GM12878 (cell line): ENCODE measurements around the gene SPATA20. TPM values are rescaled to one million over a fixed set of nuclear protein-coding genes. Genes with fewer than 3 reads are reported as not detected.

Experiments
- ATAC-seq: fragments of 200-7000 bp; cut with Tn5 transposase; 3 replicates; pipeline ENCODE4 v1.9.1; 2020; ENCODE audit warnings: mild to moderate bottlenecking, moderate library complexity
- BruUV-seq: library from RNA; stranded (reverse); fragments of 400-500 nt; replicated peaks from 2 replicates; lab custom pipeline; 2021; lab: Mats Ljungman, UMichigan
- CTCF ChIA-PET: fragments of 300-600 bp; sonication (Branson Sonifier 250); formaldehyde crosslinking; extraction: SDS; loops from one replicate; lab custom pipeline; 2021; ENCODE audit warnings: inconsistent platforms; lab: Yijun Ruan, JAX
- POLR2A ChIA-PET: fragments of 350-600 bp; formaldehyde crosslinking; extraction: SDS; loops from one replicate; lab custom pipeline; 2021; ENCODE audit warnings: inconsistent platforms; lab: Charles Lee
- RAD21 ChIA-PET: fragments of 300-600 bp; sonication (Branson Sonifier 250); formaldehyde crosslinking; loops from one replicate; lab custom pipeline; 2023; ENCODE audit warnings: antibody characterized with exemption; ENCODE audit not compliant: unreplicated experiment; lab: Charles Lee
- SMC1A ChIA-PET: fragments of 300-600 bp; sonication (Branson Sonifier 250); formaldehyde crosslinking; loops from one replicate; lab custom pipeline; 2023; ENCODE audit not compliant: unreplicated experiment, uncharacterized antibody; lab: Charles Lee
- DNase-seq: peaks from one replicate; pipeline ENCODE4 v3.0.0-alpha.2; 2011; ENCODE audit warnings: low read depth, low spot score
- FAIRE-seq: peaks from 3 replicates; lab custom pipeline; 2011; peaks lifted over from hg19 to GRCh38; lab: Jason Lieb, UNC
- H2AFZ ChIP-seq: 2 replicates; pipeline ENCODE4 v1.6.0; 2011; ENCODE audit warnings: low read depth, low read length, control low read depth; ENCODE audit not compliant: control insufficient read depth
- H3K27ac ChIP-seq: 2 replicates; pipeline ENCODE4 v1.5.1; 2011; ENCODE audit warnings: control low read depth; ENCODE audit not compliant: control insufficient read depth, insufficient read depth
- H3K27me3 ChIP-seq, 2 experiments: replicated peaks in 1 of 2; 2 replicates each; pipeline versions ENCODE4 v1.6.0 to v1.6.1; 2011; ENCODE audit warnings: low read length in 1 of 2; ENCODE audit not compliant: control insufficient read depth in 2 of 2, insufficient read depth in 2 of 2
- H3K36me3 ChIP-seq, 2 experiments: 2 replicates each; pipeline ENCODE4 v1.5.1; 2011; ENCODE audit warnings: low read length in 1 of 2; ENCODE audit not compliant: control insufficient read depth in 2 of 2, insufficient read depth in 2 of 2
- H3K4me1 ChIP-seq: 2 replicates; pipeline ENCODE4 v1.6.1; 2011; ENCODE audit warnings: mild to moderate bottlenecking, low read length, moderate library complexity, mixed read lengths; ENCODE audit not compliant: control insufficient read depth, insufficient read depth
- H3K4me2 ChIP-seq: 2 replicates; pipeline ENCODE4 v1.6.0; 2011; ENCODE audit warnings: control low read depth; ENCODE audit not compliant: control insufficient read depth, insufficient read depth
- H3K4me3 ChIP-seq: fragments of 200-600 bp; sonication (generic); 2 replicates; pipeline ENCODE4 v1.5.1; 2016
- H3K79me2 ChIP-seq: 2 replicates; pipeline ENCODE4 v1.6.0; 2011; ENCODE audit warnings: low read length; ENCODE audit not compliant: control insufficient read depth, insufficient read depth
- H3K9ac ChIP-seq: 2 replicates; pipeline ENCODE4 v1.8.0; 2011; ENCODE audit warnings: low read length, control low read depth, mixed read lengths; ENCODE audit not compliant: control insufficient read depth, insufficient read depth
- H3K9me3 ChIP-seq: replicated peaks from 3 replicates; pipeline ENCODE4 v1.5.1; 2011; ENCODE audit warnings: mild to moderate bottlenecking, low read length; ENCODE audit not compliant: control insufficient read depth, insufficient read depth
- H4K20me1 ChIP-seq: 2 replicates; pipeline ENCODE4 v1.6.0; 2011; ENCODE audit not compliant: control insufficient read depth, insufficient read depth
- ATF2 ChIP-seq: IDR thresholded peaks from 2 replicates; pipeline ENCODE4 v1.6.1; 2012; ENCODE audit warnings: low read length, inconsistent platforms
- CHD2 ChIP-seq: IDR thresholded peaks from 2 replicates; pipeline ENCODE4 v1.6.1; 2011; ENCODE audit warnings: low read depth, low read length, improper control_type of control experiment, borderline replicate concordance
- ETV6 ChIP-seq, 2 experiments: fragments of 450-650 bp in 1 of 2; IDR thresholded peaks in 1 of 2; conservative IDR thresholded peaks in 1 of 2; 2 replicates each; pipeline ENCODE4 v1.6.1; 2014; ENCODE audit warnings: antibody characterized with exemption in 1 of 2, borderline replicate concordance in 1 of 2, low read depth in 1 of 2, mild to moderate bottlenecking in 1 of 2, moderate library complexity in 1 of 2
- HCFC1 ChIP-seq: fragments of 150-350 bp; IDR thresholded peaks from 2 replicates; pipeline ENCODE4 v1.6.1; 2014; ENCODE audit warnings: low read length
- IKZF1 ChIP-seq: fragments of 450-650 bp; conservative IDR thresholded peaks from 2 replicates; pipeline ENCODE4 v1.6.1; 2017; ENCODE audit warnings: antibody characterized with exemption, mild to moderate bottlenecking
- LARP7 ChIP-seq: fragments of 450-650 bp; IDR thresholded peaks from 2 replicates; pipeline ENCODE4 v1.6.1; 2017; ENCODE audit warnings: mild to moderate bottlenecking
- MEF2B ChIP-seq: fragments of 450-650 bp; IDR thresholded peaks from 2 replicates; pipeline ENCODE4 v1.6.1; 2018; ENCODE audit warnings: mild to moderate bottlenecking, moderate library complexity; ENCODE audit not compliant: partially characterized antibody, poor library complexity, severe bottlenecking
- NFIC ChIP-seq: IDR thresholded peaks from 2 replicates; pipeline ENCODE4 v1.6.1; 2012; ENCODE audit warnings: low read depth, mild to moderate bottlenecking, inconsistent platforms, low read length, moderate library complexity
- NFYB ChIP-seq: IDR thresholded peaks from 2 replicates; pipeline ENCODE4 v1.6.1; 2011; ENCODE audit warnings: low read depth, mild to moderate bottlenecking, low read length, improper control_type of control experiment, moderate library complexity; ENCODE audit not compliant: insufficient read depth
- PKNOX1 ChIP-seq: fragments of 450-650 bp; IDR thresholded peaks from 2 replicates; pipeline ENCODE4 v1.6.1; 2016; ENCODE audit warnings: mild to moderate bottlenecking
- SMAD5 ChIP-seq: IDR thresholded peaks from 2 replicates; pipeline ENCODE4 v1.6.1; 2016; ENCODE audit warnings: antibody characterized with exemption, low read depth
- SREBF1 ChIP-seq: IDR thresholded peaks from 2 replicates; pipeline ENCODE4 v1.6.1; 2012; ENCODE audit warnings: mild to moderate bottlenecking, low read length
- SREBF2 ChIP-seq: IDR thresholded peaks from 2 replicates; pipeline ENCODE4 v1.6.1; 2012; ENCODE audit warnings: mild to moderate bottlenecking, low read length
- YY1 ChIP-seq: IDR thresholded peaks from 2 replicates; pipeline ENCODE4 v1.6.1; 2011; ENCODE audit warnings: low read depth, mild to moderate bottlenecking, low read length
- ZNF592 ChIP-seq: fragments of 450-650 bp; IDR thresholded peaks from 2 replicates; pipeline ENCODE4 v1.6.1; 2017; ENCODE audit warnings: mild to moderate bottlenecking, moderate library complexity
- WGBS: methylation state at CpG from one replicate; pipeline ENCODE4 v1.1.6; 2016; ENCODE audit warnings: low lambda C conversion rate; ENCODE audit not compliant: insufficient replicate concordance, insufficient coverage; ENCODE audit errors: missing lambda C conversion rate; 5-methylcytosine and 5-hydroxymethylcytosine counted together
- in situ Hi-C: fragments of 300-500 bp; cut with MboI; formaldehyde crosslinking; loops from 9 replicates; pipeline ENCODE4 v1.14.3; 2018; ENCODE audit warnings: mixed read lengths
- intact Hi-C: fragments of 100-400 bp; cut with micrococcal nuclease; formaldehyde crosslinking; loops from one replicate; pipeline ENCODE4 v1.14.2; 2022; ENCODE audit not compliant: unreplicated experiment
- polyA plus RNA-seq, 11 experiments: library from polyadenylated mRNA; depleted of rRNA in 4 of 11; unstranded in 6 of 11; stranded (reverse) in 5 of 11; fragments of >200 nt; fragmentation: Nextera tagmentation in 4 of 11; fragmentation: Illumina TruSeq in 1 of 11; extraction: Ambion mirVana in 4 of 11; extraction: Trizol in 1 of 11; gene quantifications; 1 replicate in 1 of 11; 2 replicates in 10 of 11; pipeline versions ENCODE4 v1.2.1 to v1.2.3, GENCODE V29; 2011 to 2016; ENCODE audit warnings: inconsistent platforms in 2 of 11, missing spikeins in 2 of 11, low read depth in 1 of 11
- total RNA-seq, 4 experiments: library from RNA; depleted of rRNA in 3 of 4; stranded (reverse); fragments of >200 nt in 3 of 4; fragmentation: Illumina TruSeq in 1 of 4; extraction: Trizol in 1 of 4; gene quantifications; 2 replicates each; pipeline versions ENCODE4 v1.2.1 to v1.2.3, GENCODE V29; 2013 to 2021

Gene SPATA20
- total and polyA plus RNA-seq, 10 of the 15 experiments (the other 5 are each of a cell fraction or from before 2014, with no cell fraction given), result 2.1 to 69.8 (median 26.6) TPM

- no peak for TF ChIP-seq ETV6 (conservative IDR thresholded peaks at IDR 0.05 in 1 of 2, IDR thresholded peaks at IDR 0.05 in 1 of 2; ENCODE audit: borderline replicate concordance in 1 of 2, low read depth in 1 of 2)
These were observed 30.5 kb downstream of the SPATA20 start (continued) for GRCh38 chr17:50577451-50577954.

DNA sequence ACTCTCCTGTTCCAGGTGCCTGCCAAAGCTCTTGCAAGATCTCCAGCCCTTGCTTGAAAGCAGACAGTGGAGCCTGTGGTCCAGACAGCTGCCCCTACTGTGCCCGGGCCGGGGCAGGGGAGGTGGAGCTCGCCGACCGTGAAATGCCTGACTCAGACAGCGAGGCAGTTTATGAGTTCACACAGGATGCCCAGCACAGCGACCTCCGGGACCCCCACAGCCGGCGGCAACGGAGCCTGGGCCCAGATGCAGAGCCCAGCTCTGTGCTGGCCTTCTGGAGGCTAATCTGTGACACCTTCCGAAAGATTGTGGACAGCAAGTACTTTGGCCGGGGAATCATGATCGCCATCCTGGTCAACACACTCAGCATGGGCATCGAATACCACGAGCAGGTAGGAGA, 31.2 kb downstream of the SPATA20 start:
- no peak for DNase-seq
- Histone ChIP-seq H3K4me1 (no peaks in the 10 kb centered on the region), H4K20me1 (no peaks in the 10 kb centered on the region), H2AFZ (no peak overlapping the region), H3K4me3 (no peak overlapping the region), H3K79me2 (no peaks in the 10 kb centered on the region), H3K36me3 (no peaks in the 10 kb centered on the region), H3K27me3 (peaks cover 0 to 1% of the 10 kb centered on the region in 2 experiments; a peak in 3 of 4 replicates), H3K27ac (no peak overlapping the region), H3K4me2 (no peak overlapping the region), H3K9ac (no peak overlapping the region), H3K9me3 (no peaks in the 10 kb centered on the region)
- ChIA-PET CTCF (no interaction called here), POLR2A (no interaction called here), RAD21 (no interaction called here), SMC1A (no interaction called here)
- in situ Hi-C loops, result no loop called here
- BruUV-seq, result no TSS peak
- WGBS, result 23% methylated on average over 16 of the region's 16 CpGs
- intact Hi-C loops, result no loop called here
- ATAC-seq, result no peak
- FAIRE-seq, result no peak
- no peak for TF ChIP-seq NFIC
- TF ChIP-seq MEF2B, result no peak
- no peak for TF ChIP-seq SREBF1
- no peak for TF ChIP-seq ATF2
- TF ChIP-seq IKZF1, result no peak
- TF ChIP-seq SREBF2, result no peak
- no peak for TF ChIP-seq SMAD5
- TF ChIP-seq YY1, result no peak
- no peak for TF ChIP-seq CHD2
- TF ChIP-seq PKNOX1, result no peak
- TF ChIP-seq ZNF592, result no peak
- TF ChIP-seq HCFC1, result no peak
- no peak for TF ChIP-seq NFYB
- no peak for TF ChIP-seq LARP7
